Measurements from ENCODE around the gene CEP44.
"Not testable (repeated sequence)": the region's sequence is repeated elsewhere in the genome, so short reads cannot be mapped to it uniquely, and the experiment has no call there.

Gene CEP44

DNA sequence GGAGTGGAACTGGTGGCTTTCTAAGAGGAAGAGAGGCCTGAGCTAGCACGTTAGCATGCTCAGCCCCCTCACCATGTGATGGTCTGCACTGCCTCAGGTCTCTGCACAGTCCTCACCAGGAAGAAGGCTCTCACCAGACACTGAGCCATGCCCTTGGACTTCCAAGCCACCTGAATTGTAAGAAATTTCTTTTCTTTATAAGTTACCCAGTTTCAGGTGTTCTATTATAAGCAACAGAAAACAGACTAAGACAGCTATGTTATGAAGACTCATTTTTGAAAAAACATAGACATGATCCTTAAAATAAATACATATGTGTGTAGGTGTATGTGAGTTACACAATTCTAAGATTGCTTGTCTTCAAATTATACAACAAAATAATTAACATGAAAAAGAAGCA lies 74.7 kb downstream of the CEP44 start:
- Histone ChIP-seq H3K79me2 (ENCODE audit: insufficient read depth, low read length) (no peaks in the 10 kb centered on the region), H3K9me3 (ENCODE audit: insufficient read depth, low read length, severe bottlenecking) (no peaks in the 10 kb centered on the region), H4K20me1 (ENCODE audit: insufficient read depth, low read length) (no peaks in the 10 kb centered on the region), H3K4me2 (ENCODE audit: insufficient read depth, low read length) (no peak overlapping the region), H3K9ac (ENCODE audit: low read depth, low read length) (no peak overlapping the region), H3K4me1 (ENCODE audit: insufficient read depth, low read length) (no peaks in the 10 kb centered on the region), H3K4me3 (ENCODE audit: low read depth in 1 of 2, low read length in 2 of 2) (no peak overlapping the region), H3K27ac (ENCODE audit: low read length) (no peak overlapping the region), H3K36me3 (ENCODE audit: insufficient read depth, low read length) (no peaks in the 10 kb centered on the region), H3K27me3 (ENCODE audit: insufficient read depth, low read length, poor library complexity) (no peaks in the 10 kb centered on the region), H2AFZ (ENCODE audit: low read depth, low read length) (no peak overlapping the region)
- TF ChIP-seq EZH2 (IDR thresholded peaks at IDR 0.05; ENCODE audit: borderline replicate concordance, low read depth, low read length, severe bottlenecking) (no peak), CTCF (IDR thresholded peaks at IDR 0.05; ENCODE audit: borderline replicate concordance, extremely low read depth, low read length, poor library complexity, severe bottlenecking) (no peak)
- ATAC-seq (ENCODE audit: insufficient read depth, low read depth): no peak
- DNase-seq: no peak

- Histone ChIP-seq H3K79me2 (ENCODE audit: insufficient read depth, low read length) (no peaks in the 10 kb centered on the region), H3K9me3 (ENCODE audit: insufficient read depth, low read length, severe bottlenecking) (no peaks in the 10 kb centered on the region), H3K4me1 (ENCODE audit: insufficient read depth, low read length) (no peaks in the 10 kb centered on the region), H3K27me3 (ENCODE audit: insufficient read depth, low read length, poor library complexity) (no peaks in the 10 kb centered on the region), H3K9ac (ENCODE audit: low read depth, low read length) (no peak overlapping the region), H3K4me3 (ENCODE audit: low read depth in 1 of 2, low read length in 2 of 2) (no peak overlapping the region), H4K20me1 (ENCODE audit: insufficient read depth, low read length) (no peaks in the 10 kb centered on the region), H3K4me2 (ENCODE audit: insufficient read depth, low read length) (no peak overlapping the region), H2AFZ (ENCODE audit: low read depth, low read length) (no peak overlapping the region), H3K36me3 (ENCODE audit: insufficient read depth, low read length) (no peaks in the 10 kb centered on the region), H3K27ac (ENCODE audit: low read length) (no peak overlapping the region)
- DNase-seq: no peak
- TF ChIP-seq EZH2 (IDR thresholded peaks at IDR 0.05; ENCODE audit: borderline replicate concordance, low read depth, low read length, severe bottlenecking) (no peak), CTCF (IDR thresholded peaks at IDR 0.05; ENCODE audit: borderline replicate concordance, extremely low read depth, low read length, poor library complexity, severe bottlenecking) (no peak)
- peak; percentile 37; the same call in 2 of the 3 replicates for ATAC-seq (ENCODE audit: insufficient read depth, low read depth)
Observed at GRCh38 chr4:174358829-174359228, 75.1 kb downstream of the CEP44 start.

- Histone ChIP-seq H4K20me1 (ENCODE audit: insufficient read depth, low read length) (no peaks in the 10 kb centered on the region), H3K27me3 (ENCODE audit: insufficient read depth, low read length, poor library complexity) (no peaks in the 10 kb centered on the region), H3K4me2 (ENCODE audit: insufficient read depth, low read length) (no peak overlapping the region), H3K79me2 (ENCODE audit: insufficient read depth, low read length) (no peaks in the 10 kb centered on the region), H3K36me3 (ENCODE audit: insufficient read depth, low read length) (no peaks in the 10 kb centered on the region), H3K27ac (ENCODE audit: low read length) (no peak overlapping the region), H3K4me1 (ENCODE audit: insufficient read depth, low read length) (no peaks in the 10 kb centered on the region), H2AFZ (ENCODE audit: low read depth, low read length) (no peak overlapping the region), H3K4me3 (ENCODE audit: low read depth in 1 of 2, low read length in 2 of 2) (no peak overlapping the region), H3K9ac (ENCODE audit: low read depth, low read length) (no peak overlapping the region), H3K9me3 (ENCODE audit: insufficient read depth, low read length, severe bottlenecking) (no peaks in the 10 kb centered on the region)
- TF ChIP-seq CTCF (IDR thresholded peaks at IDR 0.05; ENCODE audit: borderline replicate concordance, extremely low read depth, low read length, poor library complexity, severe bottlenecking): no peak
- no peak for TF ChIP-seq EZH2 (IDR thresholded peaks at IDR 0.05; ENCODE audit: borderline replicate concordance, low read depth, low read length, severe bottlenecking)
- no peak for DNase-seq
- no peak for ATAC-seq (ENCODE audit: insufficient read depth, low read depth)
Observed at GRCh38 chr4:174362340-174362739, 78.6 kb downstream of the CEP44 start.

GRCh38 chr4:174363782-174364181 lies 80.1 kb downstream of the CEP44 start:
- H3K4me3 ChIP-seq (ENCODE audit: low read depth in 1 of 2, low read length in 2 of 2); H3K4me1 ChIP-seq (ENCODE audit: insufficient read depth, low read length); ATAC-seq (ENCODE audit: insufficient read depth, low read depth); H3K27me3 ChIP-seq (ENCODE audit: insufficient read depth, low read length, poor library complexity); H3K9ac ChIP-seq (ENCODE audit: low read depth, low read length); H3K9me3 ChIP-seq (ENCODE audit: insufficient read depth, low read length, severe bottlenecking); DNase-seq; H4K20me1 ChIP-seq (ENCODE audit: insufficient read depth, low read length); H3K36me3 ChIP-seq (ENCODE audit: insufficient read depth, low read length); H3K27ac ChIP-seq (ENCODE audit: low read length); H2AFZ ChIP-seq (ENCODE audit: low read depth, low read length); H3K79me2 ChIP-seq (ENCODE audit: insufficient read depth, low read length); H3K4me2 ChIP-seq (ENCODE audit: insufficient read depth, low read length): not testable (repeated sequence)

All from DND-41 (cell line).